DMS79 (cell line): Measurements from ENCODE around the gene ACP4.
"Not testable (repeated sequence)": the region's sequence is repeated elsewhere in the genome, so short reads cannot be mapped to it uniquely, and the experiment has no call there.

Source experiments
- DNase-seq: peaks from one replicate; lab custom pipeline; 2025; lab: John Stamatoyannopoulos, UW

ACP4 gene, protein sequence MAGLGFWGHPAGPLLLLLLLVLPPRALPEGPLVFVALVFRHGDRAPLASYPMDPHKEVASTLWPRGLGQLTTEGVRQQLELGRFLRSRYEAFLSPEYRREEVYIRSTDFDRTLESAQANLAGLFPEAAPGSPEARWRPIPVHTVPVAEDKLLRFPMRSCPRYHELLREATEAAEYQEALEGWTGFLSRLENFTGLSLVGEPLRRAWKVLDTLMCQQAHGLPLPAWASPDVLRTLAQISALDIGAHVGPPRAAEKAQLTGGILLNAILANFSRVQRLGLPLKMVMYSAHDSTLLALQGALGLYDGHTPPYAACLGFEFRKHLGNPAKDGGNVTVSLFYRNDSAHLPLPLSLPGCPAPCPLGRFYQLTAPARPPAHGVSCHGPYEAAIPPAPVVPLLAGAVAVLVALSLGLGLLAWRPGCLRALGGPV

DNA sequence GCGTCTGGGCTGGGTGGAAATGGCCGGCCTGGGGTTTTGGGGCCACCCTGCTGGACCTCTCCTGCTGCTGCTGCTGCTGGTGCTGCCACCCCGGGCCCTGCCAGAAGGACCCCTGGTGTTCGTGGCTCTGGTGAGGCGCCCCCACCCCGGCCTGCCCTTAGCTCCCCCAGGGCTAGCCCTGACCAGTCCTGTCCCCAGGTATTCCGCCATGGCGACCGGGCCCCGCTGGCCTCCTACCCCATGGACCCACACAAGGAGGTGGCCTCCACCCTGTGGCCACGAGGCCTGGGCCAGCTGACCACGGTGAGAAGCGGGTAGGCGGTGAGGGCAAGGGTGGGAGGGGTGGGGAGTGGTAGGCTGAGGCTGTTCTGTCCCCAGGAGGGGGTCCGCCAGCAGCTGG is at the start of gene ACP4:
Gene ACP4, plus strand, starts transcription at position 20 of the 400 bp plus-strand sequence. Its CDS starts 0 bp downstream, at position 20.
- DNase-seq, result no peak

DNA sequence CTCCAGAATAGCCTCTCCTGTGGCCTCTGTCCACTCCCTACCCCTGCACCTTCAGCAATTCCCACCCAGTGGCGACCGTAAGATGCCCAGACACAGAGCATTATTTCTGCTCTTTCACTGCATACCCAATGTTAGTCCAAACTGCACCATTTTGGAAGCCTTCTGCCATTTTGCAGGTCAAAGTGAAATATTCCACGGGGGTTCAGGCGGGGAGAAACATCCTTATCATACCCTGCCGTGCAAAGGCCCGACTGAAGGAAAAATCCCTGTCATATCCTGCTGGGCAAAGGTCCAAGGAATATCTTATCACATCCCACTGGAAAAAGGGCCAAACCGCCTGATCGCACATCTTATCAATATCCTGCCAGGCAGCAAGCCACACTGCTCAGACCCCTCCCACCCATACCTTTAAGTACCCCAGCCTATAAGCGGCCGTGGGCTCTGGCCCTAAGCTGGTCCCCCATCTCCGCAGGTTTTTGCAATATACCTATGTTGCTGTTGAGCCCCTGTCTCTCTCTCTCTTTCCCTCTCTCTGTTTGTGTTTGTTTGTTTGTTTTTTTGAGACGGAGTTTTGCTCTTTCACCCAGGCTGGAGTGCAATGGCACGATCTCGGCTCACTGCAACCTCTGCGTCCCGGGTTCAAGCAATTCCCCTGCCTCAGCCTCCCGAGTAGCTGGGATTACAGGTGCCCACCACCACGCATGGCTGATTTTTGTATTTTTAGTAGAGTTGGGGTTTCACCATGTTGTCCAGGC is 48.9 kb upstream of the ACP4 start:
- no peak for DNase-seq

DNA sequence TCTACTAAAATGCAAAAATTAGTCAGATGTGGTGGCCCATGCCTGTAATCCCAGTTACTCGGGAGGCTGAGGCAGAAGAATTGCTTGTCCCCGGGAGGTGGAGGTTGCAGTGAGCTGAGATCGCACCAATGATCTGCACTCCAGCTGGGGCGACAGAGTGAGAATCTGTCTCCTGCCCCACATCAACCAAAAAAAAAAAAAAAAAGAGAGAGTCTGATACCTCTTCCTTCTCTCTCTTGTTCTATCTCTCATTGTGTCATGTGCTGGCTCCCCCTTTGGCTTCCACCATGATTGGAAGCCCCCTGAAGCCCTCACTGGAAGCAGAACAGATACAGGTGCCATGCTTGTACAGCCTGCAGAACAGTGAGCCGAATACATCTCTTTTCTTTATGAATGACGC is 46.7 kb upstream of the ACP4 start:
- DNase-seq, result no peak

DNA sequence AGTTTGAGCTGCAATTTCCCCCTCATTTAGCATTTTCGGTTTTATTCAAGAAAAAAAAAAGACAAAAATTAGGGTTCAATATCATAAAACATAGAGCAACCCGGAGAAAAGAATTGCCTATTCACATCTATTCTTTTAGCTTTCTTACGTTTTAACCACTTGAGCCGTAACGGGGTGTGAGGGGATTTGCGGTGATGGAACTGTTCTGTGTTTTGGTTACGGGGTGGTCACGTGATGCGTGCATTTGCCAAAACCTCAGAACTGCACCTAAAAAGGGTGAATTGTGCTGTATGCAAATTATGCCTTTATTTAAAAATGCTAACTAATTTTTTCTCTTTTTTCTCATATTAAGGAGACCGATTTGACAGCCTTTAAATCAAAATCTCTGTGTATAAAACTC is 45.0 kb upstream of the ACP4 start:
- DNase-seq, result no peak

DNA sequence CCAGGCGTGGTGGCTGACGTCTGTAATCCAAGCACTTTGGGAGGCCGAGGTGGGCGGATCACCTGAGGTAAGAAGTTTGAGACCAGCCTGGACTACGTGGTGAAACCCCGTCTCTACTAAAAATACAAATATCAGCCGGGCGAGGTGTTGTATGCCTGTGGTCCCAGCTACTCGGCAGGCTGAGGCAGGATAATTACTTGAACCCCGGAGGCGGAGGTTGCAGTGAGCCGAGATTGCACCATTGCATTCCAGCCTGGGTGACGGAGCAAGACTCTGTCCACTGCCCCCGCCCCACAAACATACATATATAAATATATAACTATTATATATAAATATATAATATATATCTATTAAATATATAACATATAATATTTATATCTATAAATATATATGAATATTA is 43.1 kb upstream of the ACP4 start:
- DNase-seq, result not testable (repeated sequence)

DNA sequence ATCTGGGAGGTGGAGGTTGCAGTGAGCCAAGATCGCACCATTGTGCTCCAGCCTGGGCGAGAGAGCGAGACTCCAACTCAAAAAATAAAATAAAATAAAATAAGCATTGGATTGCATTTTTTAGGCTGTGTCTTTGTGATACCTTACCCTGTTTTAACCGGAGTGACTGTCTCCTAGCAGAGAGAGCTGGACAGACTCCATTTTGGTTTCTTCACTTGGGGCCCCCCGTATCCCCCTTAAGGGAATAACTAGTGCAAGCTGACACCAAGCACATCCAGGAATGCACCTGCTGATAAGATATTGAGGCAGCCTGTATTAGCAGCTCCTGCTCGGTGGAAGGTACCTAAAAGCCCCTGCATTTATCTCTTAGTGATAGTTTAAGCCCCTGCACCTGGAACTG is 40.7 kb upstream of the ACP4 start:
- no peak for DNase-seq

DNA sequence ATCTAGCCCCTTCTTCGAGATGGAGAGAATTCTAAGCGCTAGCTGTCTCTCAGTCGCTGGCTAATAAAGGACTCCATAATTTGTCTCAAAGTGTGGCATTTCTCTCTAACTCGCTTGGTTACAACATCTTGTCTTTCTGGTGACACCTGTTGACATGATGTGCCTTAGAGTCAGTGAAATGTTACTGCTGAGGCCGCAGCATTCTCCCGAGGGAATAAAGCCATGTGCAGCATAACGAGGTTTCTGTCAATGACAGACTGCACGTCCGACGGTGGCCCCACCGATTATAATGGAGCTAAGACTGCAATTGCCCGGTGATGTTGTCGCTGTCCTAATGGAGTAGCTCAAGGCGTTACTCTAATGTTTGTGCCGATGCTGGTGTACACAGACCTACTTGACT is 40.2 kb upstream of the ACP4 start:
- DNase-seq, result no peak

DNA sequence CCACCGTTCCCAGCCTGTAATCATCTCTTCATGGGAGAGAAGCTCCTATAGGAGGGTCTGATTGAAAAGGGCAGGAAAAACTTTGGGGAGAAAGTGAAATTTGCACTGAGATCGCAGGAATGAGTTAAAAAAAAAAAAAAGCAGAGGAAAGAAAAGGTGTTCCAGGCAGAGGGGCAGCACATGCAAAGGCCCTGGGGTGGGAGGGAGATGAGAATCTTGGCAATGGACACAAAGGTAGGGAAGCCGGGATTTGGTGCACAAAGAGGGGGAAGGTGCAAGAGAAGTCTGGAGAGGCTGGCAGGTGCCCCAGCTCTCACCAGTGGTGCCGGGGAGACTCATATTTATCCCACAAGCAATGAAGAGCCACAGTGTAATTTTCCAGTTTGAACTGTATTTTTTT is 36.3 kb upstream of the ACP4 start:
- DNase-seq, result no peak

DNA sequence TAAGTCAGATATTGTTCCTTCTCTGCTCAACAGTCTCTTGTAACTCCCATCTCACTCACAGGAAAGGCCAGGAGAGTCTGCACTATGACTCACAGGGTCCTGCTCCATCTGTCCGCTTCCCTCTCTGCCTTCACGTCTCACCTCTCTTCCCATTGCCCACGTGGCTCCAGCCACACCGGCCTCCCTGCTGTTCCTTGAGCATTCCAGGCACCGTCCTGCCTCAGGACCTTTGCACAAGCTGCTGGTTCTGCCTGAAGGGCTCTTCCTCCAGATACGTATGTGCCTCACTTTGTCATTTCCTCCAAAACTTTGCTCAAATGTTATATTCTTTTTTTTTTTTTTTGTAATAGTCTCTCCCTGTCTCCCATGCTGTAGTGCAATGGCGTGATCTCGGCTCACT is 34.0 kb upstream of the ACP4 start:
- DNase-seq, result not testable (repeated sequence)

DNA sequence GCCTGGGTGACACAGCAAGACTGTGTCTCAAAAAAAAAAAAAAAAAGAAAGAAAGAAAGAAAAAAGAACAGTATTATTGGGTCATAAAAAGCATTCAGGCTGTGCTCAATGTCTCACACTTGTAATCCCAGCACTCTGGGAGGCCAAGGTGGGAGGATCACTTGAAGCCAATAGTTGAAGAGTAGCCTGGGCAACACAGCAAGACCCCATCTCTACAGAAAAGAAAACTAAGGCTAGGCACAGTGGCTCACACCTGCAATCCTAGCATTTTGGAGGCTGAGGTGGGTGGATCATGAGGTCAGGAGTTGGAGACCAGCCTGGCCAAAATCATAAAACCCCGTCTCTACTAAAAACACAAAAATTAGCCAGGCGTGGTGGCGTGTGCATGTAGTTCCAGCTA is 32.6 kb upstream of the ACP4 start:
- DNase-seq, result not testable (repeated sequence)

DNA sequence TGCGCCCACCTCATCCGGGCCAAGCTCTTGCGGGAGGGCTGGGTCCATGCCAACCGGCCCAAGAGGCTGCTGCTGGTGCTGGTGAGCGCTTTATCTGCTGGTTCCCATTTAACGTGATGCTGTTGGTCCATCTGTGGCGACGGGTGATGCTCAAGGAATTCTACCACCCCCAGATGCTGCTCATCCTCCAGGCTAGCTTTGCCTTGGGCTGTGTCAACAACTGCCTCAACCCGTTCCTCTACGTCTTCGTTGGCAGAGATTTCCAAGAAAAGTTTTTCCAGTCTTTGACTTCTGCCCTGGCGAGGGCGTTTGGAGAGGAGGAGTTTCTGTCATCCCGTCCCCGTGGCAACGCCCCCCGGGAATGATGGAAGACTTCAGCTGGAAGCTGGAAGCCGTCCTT is 31.1 kb upstream of the ACP4 start:
- DNase-seq, result not testable (repeated sequence)

DNA sequence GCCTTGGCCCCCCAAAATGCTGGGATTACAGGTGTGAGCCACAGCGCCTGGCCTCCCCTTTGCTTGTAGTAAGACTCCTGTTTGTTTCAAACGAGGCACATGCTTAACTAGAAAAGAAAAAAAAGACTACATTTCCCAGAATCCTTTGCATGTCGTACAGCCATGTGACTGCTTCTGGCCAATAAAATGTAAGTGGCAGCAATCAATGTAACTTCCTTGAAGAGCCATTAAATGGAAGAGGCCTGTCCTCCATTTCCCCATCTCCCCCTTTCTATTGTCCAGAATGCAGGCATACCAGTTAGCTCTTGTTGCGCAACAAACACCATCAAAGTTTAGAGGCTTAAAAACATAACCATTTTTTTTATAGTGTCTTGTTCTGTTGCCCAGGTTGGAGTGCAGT is 30.3 kb upstream of the ACP4 start:
- no peak for DNase-seq

DNA sequence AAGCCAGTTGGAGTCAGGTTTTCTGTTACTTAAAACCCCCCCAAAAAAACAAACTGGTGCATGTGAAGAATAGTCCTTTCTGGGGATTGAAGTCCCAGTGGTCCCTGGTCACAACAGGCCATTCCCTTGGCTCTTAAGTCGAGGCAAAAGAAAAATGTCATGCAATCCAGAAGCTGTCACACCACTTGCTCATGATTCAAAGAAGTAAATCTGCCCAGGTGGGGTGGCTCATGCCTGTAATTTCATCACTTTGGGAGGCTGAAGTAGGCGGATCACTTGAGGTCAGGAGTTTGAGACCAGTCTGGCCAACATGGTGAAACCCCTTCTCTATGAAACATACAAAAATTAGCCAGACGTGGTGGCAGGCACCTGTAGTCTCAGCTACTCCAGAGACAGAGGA is 28.7 kb upstream of the ACP4 start:
- DNase-seq, result not testable (repeated sequence)

DNA sequence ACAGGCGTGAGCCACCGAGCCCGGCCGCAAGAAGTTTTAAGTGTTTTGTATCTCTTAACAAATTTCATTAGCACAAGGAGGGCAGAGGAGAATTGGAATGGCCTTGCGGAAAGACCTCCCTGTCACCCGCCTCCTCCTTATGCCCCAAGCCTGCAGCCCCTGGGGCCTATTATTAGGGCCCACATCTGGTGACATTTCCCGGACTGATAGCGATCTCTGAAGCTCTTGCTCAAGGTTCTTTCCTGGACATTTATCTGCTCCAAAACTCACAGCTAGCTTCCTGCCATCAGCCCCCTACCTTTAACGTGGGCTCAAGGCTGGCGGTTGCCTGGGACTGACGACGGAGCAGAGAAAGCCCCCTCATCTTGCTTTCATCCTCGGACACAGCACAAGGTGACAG is 26.7 kb upstream of the ACP4 start:
- DNase-seq, result not testable (repeated sequence)

DNA sequence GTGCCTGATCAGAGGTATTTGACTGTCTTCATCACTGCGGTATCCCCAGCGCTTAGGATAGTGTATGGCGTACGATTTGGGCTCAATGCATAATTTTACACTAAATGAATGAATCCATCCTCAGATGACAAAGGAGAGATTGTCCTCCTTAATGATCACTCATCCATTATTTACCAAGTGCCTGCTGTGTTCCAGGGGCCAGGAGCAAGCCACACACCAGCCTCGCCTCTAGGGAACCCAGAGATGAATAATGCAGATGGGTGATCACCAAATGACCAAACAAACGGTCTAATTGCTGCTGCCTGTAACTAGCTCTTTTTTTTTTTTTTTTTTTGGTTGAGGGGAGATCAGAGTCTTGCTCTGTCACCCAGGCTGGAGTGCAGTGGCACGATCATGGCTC is 25.8 kb upstream of the ACP4 start:
- DNase-seq, result no peak

DNA sequence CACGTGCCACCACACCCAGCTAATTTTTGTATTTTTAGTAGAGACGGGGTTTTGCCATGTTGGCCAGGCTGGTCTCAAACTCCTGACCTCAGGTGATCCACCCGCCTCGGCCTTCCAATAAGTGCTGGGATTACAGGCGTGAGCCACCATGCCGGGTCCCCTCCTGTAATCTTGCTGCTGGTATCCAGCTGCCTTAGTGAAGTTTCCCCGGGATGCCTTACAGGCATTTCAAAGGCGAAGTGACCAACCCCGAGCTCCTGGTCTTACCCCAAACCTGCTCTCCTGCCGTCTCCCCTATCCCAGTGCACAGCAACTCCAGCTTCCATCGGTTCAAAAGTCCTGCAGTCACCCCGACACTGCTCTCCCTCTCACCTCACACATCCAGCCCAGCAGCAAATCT is 23.5 kb upstream of the ACP4 start:
- DNase-seq, result not testable (repeated sequence)

DNA sequence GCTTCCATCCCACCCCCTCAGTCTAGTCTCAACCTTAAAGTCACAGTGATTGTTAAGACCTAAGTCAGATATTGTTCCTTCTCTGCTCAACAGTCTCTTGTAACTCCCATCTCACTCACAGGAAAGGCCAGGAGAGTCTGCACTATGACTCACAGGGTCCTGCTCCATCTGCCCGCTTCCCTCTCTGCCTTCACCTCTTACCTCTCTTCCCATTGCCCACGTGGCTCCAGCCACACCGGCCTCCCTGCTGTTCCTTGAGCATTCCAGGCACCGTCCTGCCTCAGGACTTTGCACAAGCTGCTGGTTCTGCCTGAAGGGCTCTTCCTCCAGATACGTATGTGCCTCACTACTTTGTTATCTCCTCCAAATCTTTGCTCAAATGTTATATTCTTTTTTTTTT is 23.0 kb upstream of the ACP4 start:
- not testable (repeated sequence) for DNase-seq

DNA sequence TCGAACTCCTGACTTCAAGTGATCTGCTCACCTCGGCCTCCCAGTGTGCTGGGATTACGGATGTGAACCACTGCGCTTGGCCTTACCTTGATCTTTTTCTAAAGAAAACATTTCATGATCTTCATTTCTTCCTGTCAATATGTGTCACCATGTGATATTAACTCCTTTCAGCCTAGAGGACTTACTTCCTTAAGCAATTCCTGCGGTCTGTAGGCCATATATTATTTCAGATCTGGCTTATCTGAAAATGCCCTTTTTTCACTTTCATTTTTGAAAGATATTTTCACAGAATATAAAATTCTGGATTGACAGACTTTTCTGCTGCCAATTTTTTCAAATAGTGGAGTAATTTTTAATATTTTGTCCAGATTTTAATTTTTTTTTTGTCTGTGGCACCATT is 21.9 kb upstream of the ACP4 start:
- DNase-seq, result no peak

DNA sequence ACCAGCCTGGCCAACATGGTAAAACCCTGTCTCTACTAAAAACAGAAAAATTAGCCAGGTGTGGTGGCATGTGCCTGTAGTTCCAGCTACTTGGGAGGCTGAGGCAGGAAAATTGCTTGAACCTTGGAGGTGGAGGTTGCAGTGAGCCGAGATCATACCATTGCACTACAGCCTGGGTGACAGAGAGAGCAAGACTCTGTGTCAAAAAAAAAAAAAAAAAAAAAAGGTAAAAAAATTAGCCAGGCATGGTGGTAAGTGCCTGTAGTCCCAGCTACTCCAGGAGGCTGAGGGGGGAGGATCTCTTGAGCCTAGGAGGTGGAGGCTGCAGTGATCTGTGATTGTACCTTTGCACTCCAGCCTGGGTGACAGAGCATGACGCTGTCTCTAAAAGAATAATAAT is 20.1 kb upstream of the ACP4 start, which contains the start of gene GPR32:
Gene GPR32, plus strand, starts transcription at position 301 of the 400 bp plus-strand sequence. CDS start 137 bp downstream, outside the sequence.
- DNase-seq, result not testable (repeated sequence)

DNA sequence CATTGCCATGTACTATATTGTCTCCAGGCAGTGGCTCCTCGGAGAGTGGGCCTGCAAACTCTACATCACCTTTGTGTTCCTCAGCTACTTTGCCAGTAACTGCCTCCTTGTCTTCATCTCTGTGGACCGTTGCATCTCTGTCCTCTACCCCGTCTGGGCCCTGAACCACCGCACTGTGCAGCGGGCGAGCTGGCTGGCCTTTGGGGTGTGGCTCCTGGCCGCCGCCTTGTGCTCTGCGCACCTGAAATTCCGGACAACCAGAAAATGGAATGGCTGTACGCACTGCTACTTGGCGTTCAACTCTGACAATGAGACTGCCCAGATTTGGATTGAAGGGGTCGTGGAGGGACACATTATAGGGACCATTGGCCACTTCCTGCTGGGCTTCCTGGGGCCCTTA is 19.3 kb upstream of the ACP4 start:
- DNase-seq, result no peak

DNA sequence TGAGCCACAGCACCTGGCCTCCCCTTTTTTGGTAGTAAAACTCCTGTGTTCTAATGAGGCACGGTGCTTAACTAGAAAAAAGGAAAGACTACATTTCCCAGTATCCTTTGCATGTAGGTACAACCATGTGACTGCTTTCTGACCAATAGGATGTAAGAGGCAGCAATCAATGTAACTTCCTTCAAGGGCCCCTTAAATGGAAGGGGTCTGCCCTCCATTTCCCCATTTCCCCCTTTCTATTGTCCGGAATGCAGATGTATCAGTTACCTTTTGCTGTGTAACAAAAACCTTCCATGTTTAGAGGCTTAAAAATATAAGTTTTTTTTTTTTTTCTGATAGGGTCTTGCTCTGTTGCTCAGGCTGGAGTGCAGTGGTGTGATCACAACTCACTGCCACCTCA is 17.7 kb upstream of the ACP4 start:
- no peak for DNase-seq

DNA sequence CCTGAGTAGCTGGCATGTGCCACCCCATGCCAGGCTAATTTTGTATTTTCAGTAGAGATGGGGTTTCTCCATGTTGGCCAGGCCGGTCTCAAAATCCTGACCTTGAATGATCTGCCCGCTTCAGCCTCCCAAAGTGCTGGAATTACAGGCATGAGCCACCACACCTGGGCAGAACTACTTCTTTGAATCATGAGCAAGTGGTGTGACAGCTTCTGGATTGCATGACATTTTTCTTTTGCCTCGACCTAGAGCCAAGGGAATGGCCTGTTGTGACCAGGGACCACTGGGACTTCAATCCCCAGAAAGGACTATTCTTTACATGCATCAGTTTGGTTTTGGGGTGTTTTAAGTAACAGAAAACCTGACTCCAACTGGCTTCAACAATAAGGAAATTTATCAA is 17.3 kb upstream of the ACP4 start:
- not testable (repeated sequence) for DNase-seq

DNA sequence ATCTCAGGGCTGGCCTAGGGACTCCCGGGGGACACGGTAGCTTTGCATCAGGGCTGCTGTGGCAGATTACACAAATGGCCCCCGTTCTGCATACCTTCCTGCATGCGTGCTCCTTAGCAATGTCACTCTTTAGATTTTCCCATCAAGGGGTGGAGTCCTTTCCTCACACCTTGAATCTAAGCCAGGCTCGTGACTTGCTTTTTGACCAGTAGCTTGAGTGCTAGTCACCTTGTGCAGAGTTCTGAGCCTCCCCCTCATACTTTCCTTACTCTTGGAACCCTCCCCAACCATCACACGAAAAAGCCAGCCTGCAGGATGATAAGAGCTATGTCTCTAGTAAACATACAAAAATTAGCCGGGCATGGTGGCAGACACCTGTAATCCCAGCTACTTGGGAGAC is 16.8 kb upstream of the ACP4 start:
- DNase-seq, result not testable (repeated sequence)
